ENCODE measurements around the gene COA5. TPM values are rescaled to one million over a fixed set of nuclear protein-coding genes. Genes with fewer than 3 reads are reported as not detected.

The COA5 gene
- total RNA-seq, 2 experiments from 2014 or later: 33.6 to 40.0 TPM

- TF ChIP-seq EZH2phosphoT487 (IDR thresholded peaks at IDR 0.05; ENCODE audit: borderline replicate concordance, low read depth, low read length): no peak
- TF ChIP-seq CTCF (conservative IDR thresholded peaks at IDR 0.05; ENCODE audit: low read length): no peak
- no TSS peak for BruUV-seq (replicated peaks)
- no peaks in the 10 kb centered on the region for H3K9me3 ChIP-seq (ENCODE audit: low read length)
- H3K79me2 ChIP-seq (ENCODE audit: insufficient read depth, low read depth, low read length): no peaks in the 10 kb centered on the region
- peaks cover 9% of the 10 kb centered on the region for H3K4me1 ChIP-seq (ENCODE audit: insufficient read depth, low read length, poor library complexity, severe bottlenecking)
- no peaks in the 10 kb centered on the region for H3K36me3 ChIP-seq (ENCODE audit: insufficient read depth, low read length)
- no peak overlapping the region for H3K4me3 ChIP-seq (ENCODE audit: low read depth, low read length, poor library complexity, severe bottlenecking)
- no peak overlapping the region for H3K4me2 ChIP-seq (ENCODE audit: low read length)
- no peak overlapping the region for H3K27ac ChIP-seq (ENCODE audit: low read depth, low read length, poor library complexity, severe bottlenecking)
- intact Hi-C loops (cut with micrococcal nuclease; ENCODE audit: unreplicated experiment): loop anchor here (10.0 kb wide), 1 partner anchor 70 kb away; no protein-coding TSS in a partner anchor
- no peaks in the 10 kb centered on the region for H4K20me1 ChIP-seq (ENCODE audit: insufficient read depth, low read length)
- DNase-seq (ENCODE audit: low spot score): no peak
- no peaks in the 10 kb centered on the region for H3K9me2 ChIP-seq (ENCODE audit: insufficient read depth, low read length)
- no peak overlapping the region for H2AFZ ChIP-seq (ENCODE audit: low read length)
- CTCF ChIA-PET (ENCODE audit: unreplicated experiment): no interaction called here
- POLR2A ChIA-PET: interaction anchor here (0.6 kb wide), 1 partner anchor 1269 kb away, joined by 3 read pairs; no protein-coding TSS in a partner anchor
Observed at GRCh38 chr2:98654699-98655495, 46.6 kb upstream of the COA5 start.

GRCh38 chr2:98650998-98651397 is 42.7 kb upstream of the COA5 start:
- no peak overlapping the region for H2AFZ ChIP-seq (ENCODE audit: low read length)
- no peak for TF ChIP-seq EZH2phosphoT487 (IDR thresholded peaks at IDR 0.05; ENCODE audit: borderline replicate concordance, low read depth, low read length)
- no peak for TF ChIP-seq CTCF (conservative IDR thresholded peaks at IDR 0.05; ENCODE audit: low read length)
- no TSS peak for BruUV-seq (replicated peaks)
- H3K27ac ChIP-seq (ENCODE audit: low read depth, low read length, poor library complexity, severe bottlenecking): no peak overlapping the region
- ChIA-PET CTCF (ENCODE audit: unreplicated experiment) (no interaction called here), POLR2A (interaction anchor here (0.6 to 0.7 kb wide), 2 partner anchors 37 to 795 kb away, joined by 3 to 5 read pairs; no protein-coding TSS in a partner anchor)
- no peaks in the 10 kb centered on the region for H3K79me2 ChIP-seq (ENCODE audit: insufficient read depth, low read depth, low read length)
- peaks cover 18% of the 10 kb centered on the region for H3K4me1 ChIP-seq (ENCODE audit: insufficient read depth, low read length, poor library complexity, severe bottlenecking)
- no peaks in the 10 kb centered on the region for H3K9me3 ChIP-seq (ENCODE audit: low read length)
- H4K20me1 ChIP-seq (ENCODE audit: insufficient read depth, low read length): no peaks in the 10 kb centered on the region
- intact Hi-C loops (cut with micrococcal nuclease; ENCODE audit: unreplicated experiment): loop anchor here (10.0 kb wide), 1 partner anchor 74 kb away; no protein-coding TSS in a partner anchor
- no peak overlapping the region for H3K4me2 ChIP-seq (ENCODE audit: low read length)
- no peak overlapping the region for H3K4me3 ChIP-seq (ENCODE audit: low read depth, low read length, poor library complexity, severe bottlenecking)
- no peaks in the 10 kb centered on the region for H3K9me2 ChIP-seq (ENCODE audit: insufficient read depth, low read length)
- no peak for DNase-seq (ENCODE audit: low spot score)
- H3K36me3 ChIP-seq (ENCODE audit: insufficient read depth, low read length): peaks cover 5% of the 10 kb centered on the region; the same call in 1 of the 2 replicates

GRCh38 chr2:98649992-98650375 is 41.7 kb upstream of the COA5 start:
- Histone ChIP-seq H3K4me3 (ENCODE audit: low read depth, low read length, poor library complexity, severe bottlenecking) (no peak overlapping the region), H3K4me2 (ENCODE audit: low read length) (no peak overlapping the region), H3K36me3 (ENCODE audit: insufficient read depth, low read length) (peaks cover 5% of the 10 kb centered on the region; the same call in 1 of the 2 replicates), H3K9me2 (ENCODE audit: insufficient read depth, low read length) (no peaks in the 10 kb centered on the region), H3K79me2 (ENCODE audit: insufficient read depth, low read depth, low read length) (no peaks in the 10 kb centered on the region), H3K4me1 (ENCODE audit: insufficient read depth, low read length, poor library complexity, severe bottlenecking) (peaks cover 16% of the 10 kb centered on the region), H3K9me3 (ENCODE audit: low read length) (no peaks in the 10 kb centered on the region), H3K27ac (ENCODE audit: low read depth, low read length, poor library complexity, severe bottlenecking) (no peak overlapping the region), H4K20me1 (ENCODE audit: insufficient read depth, low read length) (no peaks in the 10 kb centered on the region), H2AFZ (ENCODE audit: low read length) (no peak overlapping the region)
- BruUV-seq (replicated peaks): no TSS peak
- DNase-seq (ENCODE audit: low spot score): no peak
- intact Hi-C loops (cut with micrococcal nuclease; ENCODE audit: unreplicated experiment): loop anchor here (1.0 to 10.0 kb wide), 4 partner anchors 75 to 416 kb away; no protein-coding TSS in a partner anchor
- ChIA-PET CTCF (ENCODE audit: unreplicated experiment) (interaction anchor here (0.7 kb wide), 1 partner anchor 346 kb away, joined by 3 read pairs; no protein-coding TSS in a partner anchor), POLR2A (no interaction called here)
- no peak for TF ChIP-seq CTCF (conservative IDR thresholded peaks at IDR 0.05; ENCODE audit: low read length)
